Liver (tissue), 9 donors: ENCODE results near the gene MACROD1. TPM values are rescaled to one million over a fixed set of nuclear protein-coding genes. Genes with fewer than 3 reads are reported as not detected.

ENCODE experiments used
- DNase-seq: peaks from one replicate; pipeline ENCODE4 v3.0.0-alpha.2; 2017; ENCODE audit warnings: low spot score
- H3K27ac ChIP-seq, 2 donors: one replicate each; pipeline ENCODE4 v1.7.0; 2013; ENCODE audit warnings: inconsistent platforms in 2 of 2, low read length in 2 of 2, control low read depth in 1 of 2, low read depth in 1 of 2, mild to moderate bottlenecking in 1 of 2
- H3K27me3 ChIP-seq, 4 donors: one replicate each; pipeline versions ENCODE4 v1.6.1 to v1.7.0; 2013; ENCODE audit warnings: low read length in 3 of 4, inconsistent platforms in 1 of 4, mild to moderate bottlenecking in 1 of 4, moderate library complexity in 1 of 4; ENCODE audit not compliant: control insufficient read depth in 4 of 4, insufficient read depth in 4 of 4
- H3K36me3 ChIP-seq, 4 donors: one replicate each; pipeline versions ENCODE4 v1.6.1 to v1.7.0; 2013; ENCODE audit warnings: low read length in 3 of 4, mild to moderate bottlenecking in 3 of 4, low read depth in 1 of 4, moderate library complexity in 1 of 4; ENCODE audit not compliant: control insufficient read depth in 4 of 4, insufficient read depth in 3 of 4
- H3K4me1 ChIP-seq, 4 donors: one replicate each; pipeline versions ENCODE4 v1.6.1 to v1.7.0; 2013; ENCODE audit warnings: low read length in 3 of 4, mild to moderate bottlenecking in 3 of 4, moderate library complexity in 1 of 4; ENCODE audit not compliant: control insufficient read depth in 4 of 4, insufficient read depth in 4 of 4
- H3K4me3 ChIP-seq, 3 donors: one replicate each; pipeline versions ENCODE4 v1.6.1 to v1.7.0; 2013; ENCODE audit warnings: low read length in 3 of 3, control low read depth in 1 of 3, low read depth in 1 of 3, mild to moderate bottlenecking in 1 of 3
- H3K9ac ChIP-seq, 2 donors: one replicate each; pipeline ENCODE4 v1.7.0; 2013; ENCODE audit warnings: low read length in 2 of 2, mild to moderate bottlenecking in 2 of 2, moderate library complexity in 2 of 2, control low read depth in 1 of 2, low read depth in 1 of 2
- H3K9me3 ChIP-seq, 4 donors: one replicate each; pipeline versions ENCODE4 v1.6.1 to v1.7.0; 2013; ENCODE audit warnings: low read length in 3 of 4; ENCODE audit not compliant: control insufficient read depth in 4 of 4
- EGR1 ChIP-seq, 2 donors: IDR thresholded peaks; 2 replicates each; pipeline ENCODE4 v1.6.1; 2016 to 2018; ENCODE audit warnings: antibody characterized with exemption in 2 of 2, low read depth in 2 of 2
- FOXA1 ChIP-seq: IDR thresholded peaks from 2 replicates; pipeline ENCODE4 v1.6.1; 2016; ENCODE audit warnings: antibody characterized with exemption
- FOXA2 ChIP-seq: IDR thresholded peaks from 2 replicates; pipeline ENCODE4 v1.6.1; 2016; ENCODE audit warnings: antibody characterized with exemption
- GABPA ChIP-seq, 2 donors: IDR thresholded peaks in 1 of 2; conservative IDR thresholded peaks in 1 of 2; 2 replicates each; pipeline ENCODE4 v1.6.1; 2016; ENCODE audit warnings: antibody characterized with exemption in 2 of 2, mild to moderate bottlenecking in 1 of 2, moderate library complexity in 1 of 2
- HNF4A ChIP-seq, 2 donors: conservative IDR thresholded peaks; 2 replicates each; pipeline ENCODE4 v1.6.1; 2016; ENCODE audit warnings: antibody characterized with exemption in 2 of 2, mild to moderate bottlenecking in 2 of 2
- JUND ChIP-seq, 2 donors: IDR thresholded peaks; 2 replicates each; pipeline ENCODE4 v1.6.1; 2016; ENCODE audit warnings: antibody characterized with exemption in 2 of 2
- RAD21 ChIP-seq, 2 donors: IDR thresholded peaks; 2 replicates each; pipeline ENCODE4 v1.6.1; 2016; ENCODE audit warnings: antibody characterized with exemption in 2 of 2, mild to moderate bottlenecking in 2 of 2
- RXRA ChIP-seq, 2 donors: IDR thresholded peaks; 2 replicates each; pipeline ENCODE4 v1.6.1; 2017 to 2018; ENCODE audit warnings: antibody characterized with exemption in 2 of 2, mild to moderate bottlenecking in 1 of 2
- SP1 ChIP-seq: IDR thresholded peaks from 2 replicates; pipeline ENCODE4 v1.6.1; 2018; ENCODE audit warnings: antibody characterized with exemption, mild to moderate bottlenecking
- TAF1 ChIP-seq: conservative IDR thresholded peaks from 2 replicates; pipeline ENCODE4 v1.6.1; 2016; ENCODE audit warnings: antibody characterized with exemption, mild to moderate bottlenecking
- YY1 ChIP-seq: IDR thresholded peaks from 2 replicates; pipeline ENCODE4 v1.6.1; 2016; ENCODE audit warnings: antibody characterized with exemption, mild to moderate bottlenecking
- WGBS: extraction: QIAGEN DNeasy Blood & Tissue Kit; methylation state at CpG from one replicate; pipeline ENCODE4 v1.1.7; 2013; 5-methylcytosine and 5-hydroxymethylcytosine counted together
- polyA plus RNA-seq, 2 donors: library from polyadenylated mRNA; stranded (reverse) in 1 of 2; unstranded in 1 of 2; fragments of 200-250 nt in 1 of 2; fragments of >200 nt in 1 of 2; fragmentation: Nextera tagmentation in 1 of 2; extraction: Ambion mirVana in 1 of 2; gene quantifications; one replicate each; pipeline versions ENCODE4 v1.2.1 to v1.2.3, GENCODE V29; 2013 to 2015
- total RNA-seq, 2 donors: library from RNA; depleted of rRNA; stranded (reverse); fragments of >200 nt; gene quantifications; one replicate each; pipeline ENCODE4 v1.2.3, GENCODE V29; 2014
- TF ChIP-seq, protein P1 (sequence below): fragments of 150-350 bp; IDR thresholded peaks from 2 replicates; pipeline ENCODE4 v1.5.1; 2017; ENCODE audit warnings: improper control_type of control experiment, low read depth, low read length; ENCODE audit not compliant: missing input control
- TF ChIP-seq, protein P2 (sequence below): IDR thresholded peaks from 2 replicates; pipeline ENCODE4 v1.6.1; 2016; ENCODE audit warnings: antibody characterized with exemption
- TF ChIP-seq, protein P3 (sequence below): IDR thresholded peaks from 2 replicates; pipeline ENCODE4 v1.6.1; 2016; ENCODE audit warnings: antibody characterized with exemption
- donor health status: healthy.
- donor health status: healthy.
- donor health status: healthy.
- donor health status: healthy.
- donor health status: healthy.

Gene MACROD1
- total and polyA plus RNA-seq, 4 donors = 8.9 to 25.9 (median 13.1) TPM

DNA sequence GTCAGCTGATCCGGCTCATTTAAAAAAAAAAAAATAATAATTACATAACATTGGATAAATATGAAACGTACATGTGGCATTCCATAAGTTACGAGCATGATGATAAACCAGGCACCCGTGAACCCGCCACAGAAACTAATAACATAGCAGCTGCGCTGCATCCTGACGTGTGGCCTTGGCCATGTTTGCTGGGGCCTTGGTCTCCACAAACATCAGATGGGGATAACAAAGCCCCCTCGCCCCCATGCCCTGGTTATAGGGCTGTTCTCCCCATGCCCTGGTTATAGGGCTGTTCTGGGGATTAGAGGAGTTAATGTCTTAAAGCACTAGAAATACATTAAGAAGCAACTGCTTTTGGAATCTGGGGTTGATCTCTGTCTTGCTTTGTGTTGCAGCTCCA lies 93.5 kb downstream of the MACROD1 start:
- Histone ChIP-seq H3K36me3 (no peaks in the 10 kb centered on the region), H3K9ac (no peak overlapping the region), H3K27ac (no peak overlapping the region), H3K27me3 (no peaks in the 10 kb centered on the region), H3K4me3 (no peak overlapping the region), H3K4me1 (no peaks in the 10 kb centered on the region), H3K9me3 (no peaks in the 10 kb centered on the region)
- 92% methylated on average over 8 of the region's 8 CpGs for WGBS
- TF ChIP-seq RXRA (IDR thresholded peaks at IDR 0.05) = no peak
- no peak for TF ChIP-seq HNF4A (conservative IDR thresholded peaks at IDR 0.05)
- no peak for TF ChIP-seq YY1
- no peak for TF ChIP-seq JUND (IDR thresholded peaks at IDR 0.05)
- TF ChIP-seq TAF1 = no peak
- TF ChIP-seq FOXA2 = no peak
- TF ChIP-seq, protein P1, sequence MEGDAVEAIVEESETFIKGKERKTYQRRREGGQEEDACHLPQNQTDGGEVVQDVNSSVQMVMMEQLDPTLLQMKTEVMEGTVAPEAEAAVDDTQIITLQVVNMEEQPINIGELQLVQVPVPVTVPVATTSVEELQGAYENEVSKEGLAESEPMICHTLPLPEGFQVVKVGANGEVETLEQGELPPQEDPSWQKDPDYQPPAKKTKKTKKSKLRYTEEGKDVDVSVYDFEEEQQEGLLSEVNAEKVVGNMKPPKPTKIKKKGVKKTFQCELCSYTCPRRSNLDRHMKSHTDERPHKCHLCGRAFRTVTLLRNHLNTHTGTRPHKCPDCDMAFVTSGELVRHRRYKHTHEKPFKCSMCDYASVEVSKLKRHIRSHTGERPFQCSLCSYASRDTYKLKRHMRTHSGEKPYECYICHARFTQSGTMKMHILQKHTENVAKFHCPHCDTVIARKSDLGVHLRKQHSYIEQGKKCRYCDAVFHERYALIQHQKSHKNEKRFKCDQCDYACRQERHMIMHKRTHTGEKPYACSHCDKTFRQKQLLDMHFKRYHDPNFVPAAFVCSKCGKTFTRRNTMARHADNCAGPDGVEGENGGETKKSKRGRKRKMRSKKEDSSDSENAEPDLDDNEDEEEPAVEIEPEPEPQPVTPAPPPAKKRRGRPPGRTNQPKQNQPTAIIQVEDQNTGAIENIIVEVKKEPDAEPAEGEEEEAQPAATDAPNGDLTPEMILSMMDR = no peak
- no peak for TF ChIP-seq EGR1 (IDR thresholded peaks at IDR 0.05; ENCODE audit: low read depth in 2 of 2)
- TF ChIP-seq, protein P2, sequence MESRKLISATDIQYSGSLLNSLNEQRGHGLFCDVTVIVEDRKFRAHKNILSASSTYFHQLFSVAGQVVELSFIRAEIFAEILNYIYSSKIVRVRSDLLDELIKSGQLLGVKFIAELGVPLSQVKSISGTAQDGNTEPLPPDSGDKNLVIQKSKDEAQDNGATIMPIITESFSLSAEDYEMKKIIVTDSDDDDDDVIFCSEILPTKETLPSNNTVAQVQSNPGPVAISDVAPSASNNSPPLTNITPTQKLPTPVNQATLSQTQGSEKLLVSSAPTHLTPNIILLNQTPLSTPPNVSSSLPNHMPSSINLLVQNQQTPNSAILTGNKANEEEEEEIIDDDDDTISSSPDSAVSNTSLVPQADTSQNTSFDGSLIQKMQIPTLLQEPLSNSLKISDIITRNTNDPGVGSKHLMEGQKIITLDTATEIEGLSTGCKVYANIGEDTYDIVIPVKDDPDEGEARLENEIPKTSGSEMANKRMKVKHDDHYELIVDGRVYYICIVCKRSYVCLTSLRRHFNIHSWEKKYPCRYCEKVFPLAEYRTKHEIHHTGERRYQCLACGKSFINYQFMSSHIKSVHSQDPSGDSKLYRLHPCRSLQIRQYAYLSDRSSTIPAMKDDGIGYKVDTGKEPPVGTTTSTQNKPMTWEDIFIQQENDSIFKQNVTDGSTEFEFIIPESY = no peak
- TF ChIP-seq RAD21 (IDR thresholded peaks at IDR 0.05) = no peak
- no peak for DNase-seq

DNA sequence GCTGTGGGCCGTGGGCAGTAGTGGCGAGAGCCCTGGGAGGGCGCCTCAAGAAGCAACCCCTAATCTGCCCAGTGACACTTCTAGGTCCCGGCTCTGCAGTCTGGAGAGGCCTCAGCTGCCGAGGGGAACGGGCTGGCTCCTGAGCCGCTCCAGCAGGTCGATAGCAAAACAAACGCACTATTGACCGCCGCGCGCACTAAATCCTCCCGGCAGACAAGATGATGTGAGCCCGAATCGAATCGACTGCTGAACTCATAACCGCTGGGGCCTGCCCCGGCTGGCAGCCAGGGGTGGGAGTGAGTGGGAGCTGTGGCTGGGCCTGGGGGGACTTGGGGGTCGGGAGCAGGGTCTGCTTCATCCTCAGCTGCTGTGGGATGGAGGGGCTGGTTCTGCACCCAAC lies 94.1 kb downstream of the MACROD1 start:
- Histone ChIP-seq H3K27ac (no peak overlapping the region), H3K36me3 (peaks cover 0 to 1% (median 0%) of the 10 kb centered on the region in 4 donors), H3K4me3 (no peak overlapping the region), H3K9ac (no peak overlapping the region), H3K4me1 (no peaks in the 10 kb centered on the region), H3K27me3 (no peaks in the 10 kb centered on the region), H3K9me3 (no peaks in the 10 kb centered on the region)
- WGBS = 81% methylated on average over 20 of the region's 20 CpGs
- DNase-seq = peak; percentile 43
- TF ChIP-seq FOXA2 (no peak), FOXA1 (no peak), TAF1 (no peak), SP1 (no peak), GABPA (IDR thresholded peaks at IDR 0.05 in 1 of 2, conservative IDR thresholded peaks at IDR 0.05 in 1 of 2) (no peak)
- TF ChIP-seq, protein P3, sequence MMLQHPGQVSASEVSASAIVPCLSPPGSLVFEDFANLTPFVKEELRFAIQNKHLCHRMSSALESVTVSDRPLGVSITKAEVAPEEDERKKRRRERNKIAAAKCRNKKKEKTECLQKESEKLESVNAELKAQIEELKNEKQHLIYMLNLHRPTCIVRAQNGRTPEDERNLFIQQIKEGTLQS = no peak

DNA sequence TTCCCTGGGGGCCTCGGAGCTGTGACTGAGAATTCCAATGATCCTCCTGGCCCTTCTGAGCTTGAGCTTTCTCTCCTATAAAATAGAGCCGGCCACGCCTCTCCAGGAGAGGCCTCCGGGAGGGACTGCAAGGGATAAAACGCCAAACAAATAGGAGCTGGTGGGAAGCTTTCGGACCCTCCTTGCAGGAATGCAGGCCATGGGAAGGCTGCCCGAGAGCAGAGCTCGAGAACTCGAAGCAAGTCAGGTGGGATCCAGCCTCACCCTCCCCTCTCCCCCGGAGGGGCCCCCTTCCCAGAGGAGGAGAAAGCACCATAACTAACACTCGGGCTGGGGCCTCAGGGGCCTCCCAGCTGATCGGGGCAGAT lies 95.6 kb downstream of the MACROD1 start:
- TF ChIP-seq, protein P1 = no peak
- TF ChIP-seq HNF4A (conservative IDR thresholded peaks at IDR 0.05) = no peak
- TF ChIP-seq EGR1 (IDR thresholded peaks at IDR 0.05; ENCODE audit: low read depth in 2 of 2) = no peak
- Histone ChIP-seq H3K27me3 (no peaks in the 10 kb centered on the region), H3K9ac (no peak overlapping the region), H3K9me3 (no peaks in the 10 kb centered on the region), H3K27ac (no peak overlapping the region), H3K4me3 (no peak overlapping the region), H3K36me3 (peaks cover 0 to 1% (median 0%) of the 10 kb centered on the region in 4 donors), H3K4me1 (no peaks in the 10 kb centered on the region)
- WGBS = 93% methylated on average over 12 of the region's 12 CpGs
- no peak for DNase-seq
